Ovary (tissue), 9 donors: ENCODE data around the gene VAV3. TPM values are rescaled to one million over a fixed set of nuclear protein-coding genes. Genes with fewer than 3 reads are reported as not detected.
"Not testable (repeated sequence)": the region's sequence is repeated elsewhere in the genome, so short reads cannot be mapped to it uniquely, and the experiment has no call there.

Experiments used
- DNase-seq, 5 donors: peaks; one replicate each; pipeline ENCODE4 v3.0.0-alpha.2; 2019 to 2020
- H3K27ac ChIP-seq, 2 donors: fragments of 200-600 bp; one replicate each; pipeline versions ENCODE4 v1.5.1 to v1.8.0; 2019 to 2022
- H3K27me3 ChIP-seq: fragments of 200-600 bp; one replicate; pipeline ENCODE4 v1.8.0; 2022
- H3K36me3 ChIP-seq: fragments of 200-600 bp; sonication (generic); one replicate; pipeline ENCODE4 v1.5.1; 2019
- H3K4me1 ChIP-seq: one replicate; pipeline ENCODE4 v1.8.1; 2013; ENCODE audit warnings: mild to moderate bottlenecking, moderate library complexity; ENCODE audit not compliant: insufficient read depth
- H3K4me3 ChIP-seq: fragments of 200-600 bp; sonication (generic); one replicate; pipeline ENCODE4 v1.5.1; 2017
- H3K9me3 ChIP-seq, 2 donors: fragments of 200-600 bp in 1 of 2; sonication (generic) in 1 of 2; one replicate each; pipeline versions ENCODE4 v1.5.1 to v1.8.1; 2013 to 2019; ENCODE audit warnings: mild to moderate bottlenecking in 1 of 2, moderate library complexity in 1 of 2
- EP300 ChIP-seq: sonication (generic); formaldehyde crosslinking; IDR thresholded peaks from one replicate; pipeline ENCODE4 v1.6.1; 2017; ENCODE audit warnings: antibody characterized with exemption
- POLR2A ChIP-seq: fragments of 450-650 bp; IDR thresholded peaks from one replicate; pipeline ENCODE4 v1.6.1; 2017; ENCODE audit warnings: antibody characterized with exemption, mild to moderate bottlenecking, moderate library complexity
- WGBS, 3 donors: extraction: QIAGEN DNeasy Blood & Tissue Kit in 1 of 3; methylation state at CpG; one replicate each; pipeline versions ENCODE4 v1.1.5 to v1.1.7; 2013 to 2017; 5-methylcytosine and 5-hydroxymethylcytosine counted together
- intact Hi-C, 4 donors: fragments of 100-400 bp; cut with DNase I; formaldehyde crosslinking; loops; one replicate each; pipeline versions ENCODE4 v1.11.0 to v1.15.1; 2022 to 2023
- polyA plus RNA-seq, 2 donors: library from polyadenylated mRNA; stranded (reverse); fragments of 200-250 nt in 1 of 2; fragments of 350-450 nt in 1 of 2; fragmentation: Illumina TruSeq in 1 of 2; extraction: RNeasy Lipid Tissue Mini Kit (QIAGEN cat#74804) in 1 of 2; gene quantifications; one replicate each; pipeline ENCODE4 v1.2.3, GENCODE V29; 2013 to 2014
- total RNA-seq, 7 donors: library from RNA; depleted of rRNA in 2 of 7; stranded (reverse); fragments of >200 nt in 2 of 7; fragmentation: NEBNext Ultra II Directional in 3 of 7; extraction: Animal tissue kit (Norgen Biotek cat#: 25700) in 3 of 7; gene quantifications; one replicate each; pipeline versions ENCODE4 v1.1.0 to v1.2.4, GENCODE V29; 2016 to 2023
- TF ChIP-seq, protein P1 (sequence below), 3 donors: fragments of 450-650 bp in 2 of 3; fragments of 200-600 bp in 1 of 3; IDR thresholded peaks; one replicate each; pipeline versions ENCODE4 v1.5.1 to v1.8.0; 2016 to 2022; ENCODE audit warnings: antibody characterized with exemption in 3 of 3, mild to moderate bottlenecking in 1 of 3
- donor health status: DM: no; HTN: no; CAD: no; lungs with moderate emphysema.
- donor health status: DM: no; HTN: no; CAD: no.
- donor health status: Bipolar disorder and iron deficiency.
- donor health status: DM: yes; HTN: yes; CAD: no.
- donor health status: DM: no; HTN: no; CAD: no.
- donor health status: DM: yes; HTN: yes; CAD: no.

Gene VAV3
- total and polyA plus RNA-seq, 9 donors: 0.78 to 7.4 (median 1.5) TPM

DNA sequence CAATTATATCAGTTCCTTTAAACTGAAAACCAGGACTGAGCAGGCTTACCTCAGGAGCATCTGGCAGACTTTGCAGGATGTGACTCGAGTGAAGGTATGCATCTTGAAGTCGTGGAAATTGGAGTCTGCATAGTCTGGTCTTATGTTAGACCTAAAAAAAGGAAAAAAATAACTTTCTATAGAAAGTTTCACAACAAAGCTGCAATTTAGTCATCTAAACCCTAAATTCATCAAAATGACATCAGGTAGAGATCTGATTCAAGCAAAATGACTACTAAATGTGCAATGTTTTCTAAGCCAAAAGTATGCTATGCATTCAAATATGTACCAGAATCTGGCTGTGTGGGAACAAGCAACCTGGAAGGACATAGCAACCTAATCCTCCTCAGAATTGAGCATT, 260.1 kb downstream of the VAV3 start:
- intact Hi-C loops: no loop called here
- WGBS, 3 donors: 62 to 78% (median 75%) methylated on average over 2 of the region's 2 CpGs
- DNase-seq: no peak
- H3K36me3 ChIP-seq: no peaks in the 10 kb centered on the region
- H3K4me3 ChIP-seq: no peak overlapping the region
- no peaks in the 10 kb centered on the region for H3K4me1 ChIP-seq
- H3K27ac ChIP-seq: no peak overlapping the region
- no peaks in the 10 kb centered on the region for H3K9me3 ChIP-seq
- no peaks in the 10 kb centered on the region for H3K27me3 ChIP-seq
- TF ChIP-seq POLR2A (no peak), EP300 (no peak)
- TF ChIP-seq, protein P1, sequence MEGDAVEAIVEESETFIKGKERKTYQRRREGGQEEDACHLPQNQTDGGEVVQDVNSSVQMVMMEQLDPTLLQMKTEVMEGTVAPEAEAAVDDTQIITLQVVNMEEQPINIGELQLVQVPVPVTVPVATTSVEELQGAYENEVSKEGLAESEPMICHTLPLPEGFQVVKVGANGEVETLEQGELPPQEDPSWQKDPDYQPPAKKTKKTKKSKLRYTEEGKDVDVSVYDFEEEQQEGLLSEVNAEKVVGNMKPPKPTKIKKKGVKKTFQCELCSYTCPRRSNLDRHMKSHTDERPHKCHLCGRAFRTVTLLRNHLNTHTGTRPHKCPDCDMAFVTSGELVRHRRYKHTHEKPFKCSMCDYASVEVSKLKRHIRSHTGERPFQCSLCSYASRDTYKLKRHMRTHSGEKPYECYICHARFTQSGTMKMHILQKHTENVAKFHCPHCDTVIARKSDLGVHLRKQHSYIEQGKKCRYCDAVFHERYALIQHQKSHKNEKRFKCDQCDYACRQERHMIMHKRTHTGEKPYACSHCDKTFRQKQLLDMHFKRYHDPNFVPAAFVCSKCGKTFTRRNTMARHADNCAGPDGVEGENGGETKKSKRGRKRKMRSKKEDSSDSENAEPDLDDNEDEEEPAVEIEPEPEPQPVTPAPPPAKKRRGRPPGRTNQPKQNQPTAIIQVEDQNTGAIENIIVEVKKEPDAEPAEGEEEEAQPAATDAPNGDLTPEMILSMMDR (IDR thresholded peaks at IDR 0.05): no peak

DNA sequence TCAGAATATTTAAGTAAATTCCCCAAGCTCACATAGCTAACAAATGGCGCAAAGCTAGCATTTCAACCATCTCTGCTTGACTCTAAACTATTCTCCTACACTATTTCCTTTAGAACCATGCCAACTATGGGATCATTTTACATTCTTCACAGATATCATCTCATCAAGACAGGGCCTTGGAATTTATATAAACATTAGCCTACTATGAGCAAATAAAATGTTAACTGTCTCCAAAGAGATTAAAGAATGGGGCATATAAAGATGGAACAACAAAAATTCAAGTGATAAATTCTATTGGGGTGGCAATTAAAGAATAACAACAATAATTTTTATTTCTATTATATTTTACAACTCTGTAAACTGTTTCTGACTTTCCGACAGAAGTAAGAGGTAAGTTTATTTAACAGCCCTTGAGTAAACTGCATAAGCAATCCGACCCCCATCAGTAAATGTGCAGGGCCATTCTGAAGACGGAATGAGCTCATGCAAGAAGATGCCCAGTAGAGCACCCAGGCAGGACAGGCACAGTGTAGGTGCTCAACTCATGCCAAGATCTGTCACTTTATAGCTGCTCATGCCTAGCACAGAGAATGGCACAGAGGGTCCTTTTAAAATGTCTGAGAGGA, 261.9 kb downstream of the VAV3 start:
- no peaks in the 10 kb centered on the region for H3K4me1 ChIP-seq
- H3K27ac ChIP-seq: no peak overlapping the region
- no peak for TF ChIP-seq POLR2A
- no peak for TF ChIP-seq EP300
- TF ChIP-seq, protein P1 (IDR thresholded peaks at IDR 0.05): no peak
- no peaks in the 10 kb centered on the region for H3K27me3 ChIP-seq
- 75 to 91% (median 80%) methylated on average over 4 of the region's 4 CpGs for WGBS, 3 donors
- no peak overlapping the region for H3K4me3 ChIP-seq
- intact Hi-C loops: no loop called here
- H3K36me3 ChIP-seq: no peaks in the 10 kb centered on the region
- DNase-seq: no peak
- no peaks in the 10 kb centered on the region for H3K9me3 ChIP-seq

DNA sequence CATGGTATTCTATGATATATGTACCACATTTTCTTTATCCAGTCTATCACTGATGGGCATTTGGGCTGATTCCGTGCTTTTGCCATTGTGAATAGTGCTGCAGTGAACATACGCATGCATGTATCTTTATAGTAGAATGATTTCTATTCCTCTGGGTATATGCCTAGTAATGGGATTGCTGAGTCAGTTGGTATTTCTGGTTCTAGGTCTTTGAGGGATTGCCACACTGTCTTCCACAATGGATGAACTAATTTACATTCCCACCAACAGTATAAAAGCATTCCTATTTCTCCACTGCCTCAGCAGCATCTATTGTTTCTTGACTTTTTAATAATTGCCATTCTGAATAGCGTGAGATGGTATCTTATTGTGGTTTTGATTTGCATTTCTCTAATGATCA, 264.3 kb downstream of the VAV3 start:
- intact Hi-C loops, H3K9me3 ChIP-seq, H3K4me3 ChIP-seq, H3K27ac ChIP-seq, DNase-seq, H3K27me3 ChIP-seq, H3K36me3 ChIP-seq, H3K4me1 ChIP-seq: not testable (repeated sequence)
- 30 to 78% (median 65%) methylated on average over 3 of the region's 3 CpGs for WGBS, 3 donors

DNA sequence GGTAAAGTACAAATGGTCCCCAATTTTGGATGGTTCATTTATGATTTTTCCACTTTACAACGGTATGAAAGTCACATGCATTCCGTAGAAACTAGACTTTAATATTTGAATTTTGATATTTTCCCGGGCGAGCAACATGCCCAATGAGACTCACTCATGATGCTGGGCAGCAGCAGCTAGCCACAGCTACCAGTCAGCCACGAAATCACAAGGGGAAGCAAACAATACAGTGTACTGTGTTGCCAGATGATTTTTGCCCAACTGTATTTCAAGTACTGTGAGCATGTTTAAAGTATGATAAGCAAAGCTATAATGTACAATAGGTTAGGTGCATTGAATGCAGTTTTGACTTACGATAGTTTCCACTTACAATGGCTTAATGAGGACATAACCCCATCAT, 266.8 kb downstream of the VAV3 start:
- Histone ChIP-seq H3K36me3 (no peaks in the 10 kb centered on the region), H3K9me3 (no peaks in the 10 kb centered on the region), H3K4me1 (no peaks in the 10 kb centered on the region), H3K4me3 (no peak overlapping the region), H3K27ac (no peak overlapping the region), H3K27me3 (no peaks in the 10 kb centered on the region)
- TF ChIP-seq, protein P1 (IDR thresholded peaks at IDR 0.05): no peak
- TF ChIP-seq POLR2A (no peak), EP300 (no peak)
- 81 to 86% (median 83%) methylated on average over 6 of the region's 6 CpGs for WGBS, 3 donors
- no peak for DNase-seq
- intact Hi-C loops: no loop called here

DNA sequence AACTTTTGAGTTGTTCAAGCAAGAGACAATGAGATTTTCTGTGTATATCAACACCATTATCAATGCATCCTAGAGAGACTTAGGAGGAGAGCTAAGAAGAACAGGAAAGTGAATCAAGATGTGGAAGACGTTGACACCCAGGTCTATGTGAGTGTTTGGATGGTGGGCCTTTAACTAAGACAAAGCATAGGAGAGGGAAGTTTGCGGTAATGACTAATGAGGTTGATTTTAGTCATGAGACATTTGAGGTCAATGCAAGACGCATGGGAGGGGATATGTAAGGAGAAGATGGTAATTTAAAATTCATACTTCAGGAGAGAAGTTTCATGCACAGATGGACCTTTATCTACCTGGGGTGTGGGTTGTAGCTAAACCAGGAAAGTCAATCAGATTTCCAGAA, 269.6 kb downstream of the VAV3 start:
- Histone ChIP-seq H3K27me3 (no peaks in the 10 kb centered on the region), H3K36me3 (no peaks in the 10 kb centered on the region), H3K4me1 (no peaks in the 10 kb centered on the region), H3K27ac (no peak overlapping the region), H3K4me3 (no peak overlapping the region), H3K9me3 (no peaks in the 10 kb centered on the region)
- WGBS, 3 donors: 87 to 95% (median 92%) methylated on average over 3 of the region's 3 CpGs
- TF ChIP-seq, protein P1 (IDR thresholded peaks at IDR 0.05): no peak
- TF ChIP-seq EP300 (no peak), POLR2A (no peak)
- intact Hi-C loops: no loop called here
- DNase-seq: no peak
